Hepatic stellate cell (primary cell): ENCODE results near the gene FFAR3.

Experiments used
- DNase-seq: peaks from one replicate; pipeline ENCODE4 v3.0.0; 2011; ENCODE audit warnings: low spot score

FFAR3 gene

GRCh38 chr19:35403116-35403760 lies 45.0 kb downstream of the FFAR3 start:
- DNase-seq = no peak

DNA sequence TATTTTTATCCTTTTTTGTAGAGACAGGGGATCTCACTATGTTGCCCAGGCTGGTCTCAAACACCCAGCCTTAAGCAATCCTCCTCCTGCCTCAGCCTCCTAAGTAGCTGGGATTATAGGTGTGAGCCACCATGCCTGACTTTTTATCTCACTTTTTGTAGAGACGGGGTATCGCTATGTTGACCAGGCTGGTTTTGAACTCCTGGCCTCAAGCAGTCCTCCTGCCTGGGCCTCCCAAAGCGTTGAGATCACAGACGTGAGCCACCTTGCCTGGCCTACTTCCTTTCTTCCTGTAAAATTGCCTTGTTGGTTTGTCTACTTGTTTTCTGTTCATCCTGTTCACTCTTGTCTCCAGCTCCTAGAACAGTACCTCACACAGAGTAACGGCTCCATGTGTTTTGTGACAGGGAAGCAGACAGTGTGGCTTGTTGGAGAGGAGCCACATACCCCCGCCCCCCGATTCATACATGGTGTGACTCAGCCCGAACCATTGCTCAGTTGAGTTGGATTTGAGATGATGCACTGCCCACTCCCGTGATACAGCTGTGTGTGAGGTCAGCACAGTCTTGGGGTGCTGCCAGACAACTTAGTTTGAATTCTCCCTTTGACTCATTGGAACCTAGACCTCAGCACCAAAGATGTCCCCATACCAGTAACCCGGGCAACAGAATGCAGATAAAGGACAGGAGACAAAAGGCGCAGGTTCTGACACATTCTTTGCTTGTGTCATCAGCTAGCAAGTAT lies 46.8 kb downstream of the FFAR3 start:
- DNase-seq = peak; percentile 49

GRCh38 chr19:35407619-35408018 lies 49.4 kb downstream of the FFAR3 start:
- DNase-seq = no peak

GRCh38 chr19:35408284-35409171 lies 50.3 kb downstream of the FFAR3 start:
- no peak for DNase-seq

DNA sequence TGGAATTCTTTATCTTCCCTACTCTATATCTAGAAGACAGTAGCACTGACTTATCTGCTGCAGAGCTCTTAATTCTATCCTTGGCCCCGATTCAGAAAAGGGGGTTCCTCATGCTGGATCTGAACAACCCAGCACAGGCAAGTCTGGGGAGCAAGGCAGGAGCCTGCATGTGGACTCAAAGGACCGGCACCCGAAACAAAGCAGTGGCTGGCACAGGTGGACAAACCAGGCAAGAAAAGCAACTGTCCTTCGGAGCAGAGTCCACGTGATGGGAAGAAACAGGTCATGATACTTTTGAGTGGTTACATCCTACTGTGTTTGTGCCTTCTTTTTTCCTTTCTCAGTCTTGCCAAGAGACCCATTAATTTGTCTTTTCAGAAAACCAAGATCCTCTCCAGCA lies 50.9 kb downstream of the FFAR3 start:
- no peak for DNase-seq
